Measurements from ENCODE around the gene RAB31.

DNA sequence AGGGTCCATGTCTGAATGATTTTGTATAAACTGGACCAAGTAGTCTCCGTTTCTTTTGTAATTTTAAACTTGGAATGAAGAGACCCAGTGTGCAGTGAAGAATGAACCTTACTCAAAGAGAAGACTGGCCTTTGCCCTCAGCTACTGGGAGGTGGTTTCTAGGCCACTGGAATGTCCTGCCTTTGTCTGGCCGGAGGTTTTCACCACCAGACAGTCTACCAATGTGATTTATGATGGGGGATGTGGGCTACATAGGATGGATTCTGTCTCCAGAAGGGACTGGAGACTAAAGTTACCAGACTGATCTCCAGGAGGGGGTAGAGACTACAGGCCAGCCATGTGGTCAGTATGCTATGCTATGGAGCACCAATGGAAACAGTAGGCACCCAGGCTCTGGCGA lies 42.8 kb upstream of the RAB31 start:
- no peak for TF ChIP-seq POLR2A (IDR thresholded peaks at IDR 0.05)
- TF ChIP-seq, protein P1, sequence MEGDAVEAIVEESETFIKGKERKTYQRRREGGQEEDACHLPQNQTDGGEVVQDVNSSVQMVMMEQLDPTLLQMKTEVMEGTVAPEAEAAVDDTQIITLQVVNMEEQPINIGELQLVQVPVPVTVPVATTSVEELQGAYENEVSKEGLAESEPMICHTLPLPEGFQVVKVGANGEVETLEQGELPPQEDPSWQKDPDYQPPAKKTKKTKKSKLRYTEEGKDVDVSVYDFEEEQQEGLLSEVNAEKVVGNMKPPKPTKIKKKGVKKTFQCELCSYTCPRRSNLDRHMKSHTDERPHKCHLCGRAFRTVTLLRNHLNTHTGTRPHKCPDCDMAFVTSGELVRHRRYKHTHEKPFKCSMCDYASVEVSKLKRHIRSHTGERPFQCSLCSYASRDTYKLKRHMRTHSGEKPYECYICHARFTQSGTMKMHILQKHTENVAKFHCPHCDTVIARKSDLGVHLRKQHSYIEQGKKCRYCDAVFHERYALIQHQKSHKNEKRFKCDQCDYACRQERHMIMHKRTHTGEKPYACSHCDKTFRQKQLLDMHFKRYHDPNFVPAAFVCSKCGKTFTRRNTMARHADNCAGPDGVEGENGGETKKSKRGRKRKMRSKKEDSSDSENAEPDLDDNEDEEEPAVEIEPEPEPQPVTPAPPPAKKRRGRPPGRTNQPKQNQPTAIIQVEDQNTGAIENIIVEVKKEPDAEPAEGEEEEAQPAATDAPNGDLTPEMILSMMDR (IDR thresholded peaks at IDR 0.05) = no peak
